Measurements from ENCODE around the gene NBPF26.
"Not testable (repeated sequence)": the region's sequence is repeated elsewhere in the genome, so short reads cannot be mapped to it uniquely, and the experiment has no call there.

DNA sequence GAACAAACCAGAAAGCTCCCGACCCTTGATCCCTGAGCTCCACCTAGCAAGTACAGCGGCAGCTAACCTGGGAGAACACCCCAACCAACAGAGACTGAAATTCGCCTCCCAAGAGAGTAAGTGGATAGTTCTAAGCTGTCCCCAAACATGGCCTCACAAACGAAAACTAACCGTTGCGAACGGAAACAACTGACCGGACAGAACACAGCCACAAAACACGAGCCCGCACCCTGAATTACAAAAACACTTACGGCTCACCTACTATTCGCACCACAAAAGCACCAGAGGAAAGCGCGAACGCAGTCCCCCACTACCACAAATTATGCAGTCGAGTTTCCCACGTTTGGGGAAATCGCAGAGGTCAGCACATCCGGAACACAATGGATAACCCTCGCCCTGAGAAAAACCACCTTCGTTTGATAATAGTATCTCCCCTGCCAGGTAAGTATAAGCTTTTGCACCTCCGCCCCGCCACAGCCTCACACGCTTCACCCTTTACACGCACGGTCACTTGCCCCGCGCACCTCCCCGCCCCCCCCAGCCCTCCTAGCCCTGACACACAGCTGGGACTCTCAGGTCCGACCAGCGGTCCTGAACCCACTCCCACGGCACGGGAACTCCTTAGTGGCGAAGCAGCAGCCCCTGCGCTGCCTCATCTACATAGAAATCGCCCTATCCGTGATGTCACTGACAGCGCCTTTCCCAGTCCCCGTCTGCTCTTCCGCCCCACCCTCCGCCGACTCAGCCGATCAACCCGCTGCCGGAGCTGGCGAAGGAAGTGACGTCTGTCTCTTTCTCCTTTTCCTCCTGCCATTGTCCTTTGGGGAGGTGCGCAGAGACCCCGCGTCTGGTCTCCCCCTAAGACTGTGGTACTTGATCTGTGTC, 127.0 kb downstream of the NBPF26 start:
- not testable (repeated sequence) for TF ChIP-seq ZNF658 (tag by site-specific recombination; IDR thresholded peaks at IDR 0.05); ZNF121 (tag by site-specific recombination; IDR thresholded peaks at IDR 0.05); BCL11A (tag by site-specific recombination; IDR thresholded peaks at IDR 0.05; ENCODE audit: low read depth); ZBTB7A (tag by site-specific recombination; IDR thresholded peaks at IDR 0.05; ENCODE audit: low read depth); ZNF792 (tag by site-specific recombination; IDR thresholded peaks at IDR 0.05); ZNF514 (tag by site-specific recombination; IDR thresholded peaks at IDR 0.05); ZNF341 (tag by site-specific recombination; IDR thresholded peaks at IDR 0.05; ENCODE audit: low read depth)
- TF ChIP-seq, protein P1, sequence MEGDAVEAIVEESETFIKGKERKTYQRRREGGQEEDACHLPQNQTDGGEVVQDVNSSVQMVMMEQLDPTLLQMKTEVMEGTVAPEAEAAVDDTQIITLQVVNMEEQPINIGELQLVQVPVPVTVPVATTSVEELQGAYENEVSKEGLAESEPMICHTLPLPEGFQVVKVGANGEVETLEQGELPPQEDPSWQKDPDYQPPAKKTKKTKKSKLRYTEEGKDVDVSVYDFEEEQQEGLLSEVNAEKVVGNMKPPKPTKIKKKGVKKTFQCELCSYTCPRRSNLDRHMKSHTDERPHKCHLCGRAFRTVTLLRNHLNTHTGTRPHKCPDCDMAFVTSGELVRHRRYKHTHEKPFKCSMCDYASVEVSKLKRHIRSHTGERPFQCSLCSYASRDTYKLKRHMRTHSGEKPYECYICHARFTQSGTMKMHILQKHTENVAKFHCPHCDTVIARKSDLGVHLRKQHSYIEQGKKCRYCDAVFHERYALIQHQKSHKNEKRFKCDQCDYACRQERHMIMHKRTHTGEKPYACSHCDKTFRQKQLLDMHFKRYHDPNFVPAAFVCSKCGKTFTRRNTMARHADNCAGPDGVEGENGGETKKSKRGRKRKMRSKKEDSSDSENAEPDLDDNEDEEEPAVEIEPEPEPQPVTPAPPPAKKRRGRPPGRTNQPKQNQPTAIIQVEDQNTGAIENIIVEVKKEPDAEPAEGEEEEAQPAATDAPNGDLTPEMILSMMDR (tag by site-specific recombination; IDR thresholded peaks at IDR 0.05) = not testable (repeated sequence)
- TF ChIP-seq, protein P2, sequence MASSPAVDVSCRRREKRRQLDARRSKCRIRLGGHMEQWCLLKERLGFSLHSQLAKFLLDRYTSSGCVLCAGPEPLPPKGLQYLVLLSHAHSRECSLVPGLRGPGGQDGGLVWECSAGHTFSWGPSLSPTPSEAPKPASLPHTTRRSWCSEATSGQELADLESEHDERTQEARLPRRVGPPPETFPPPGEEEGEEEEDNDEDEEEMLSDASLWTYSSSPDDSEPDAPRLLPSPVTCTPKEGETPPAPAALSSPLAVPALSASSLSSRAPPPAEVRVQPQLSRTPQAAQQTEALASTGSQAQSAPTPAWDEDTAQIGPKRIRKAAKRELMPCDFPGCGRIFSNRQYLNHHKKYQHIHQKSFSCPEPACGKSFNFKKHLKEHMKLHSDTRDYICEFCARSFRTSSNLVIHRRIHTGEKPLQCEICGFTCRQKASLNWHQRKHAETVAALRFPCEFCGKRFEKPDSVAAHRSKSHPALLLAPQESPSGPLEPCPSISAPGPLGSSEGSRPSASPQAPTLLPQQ (tag by site-specific recombination; IDR thresholded peaks at IDR 0.05) = not testable (repeated sequence)
- TF ChIP-seq, protein P3, sequence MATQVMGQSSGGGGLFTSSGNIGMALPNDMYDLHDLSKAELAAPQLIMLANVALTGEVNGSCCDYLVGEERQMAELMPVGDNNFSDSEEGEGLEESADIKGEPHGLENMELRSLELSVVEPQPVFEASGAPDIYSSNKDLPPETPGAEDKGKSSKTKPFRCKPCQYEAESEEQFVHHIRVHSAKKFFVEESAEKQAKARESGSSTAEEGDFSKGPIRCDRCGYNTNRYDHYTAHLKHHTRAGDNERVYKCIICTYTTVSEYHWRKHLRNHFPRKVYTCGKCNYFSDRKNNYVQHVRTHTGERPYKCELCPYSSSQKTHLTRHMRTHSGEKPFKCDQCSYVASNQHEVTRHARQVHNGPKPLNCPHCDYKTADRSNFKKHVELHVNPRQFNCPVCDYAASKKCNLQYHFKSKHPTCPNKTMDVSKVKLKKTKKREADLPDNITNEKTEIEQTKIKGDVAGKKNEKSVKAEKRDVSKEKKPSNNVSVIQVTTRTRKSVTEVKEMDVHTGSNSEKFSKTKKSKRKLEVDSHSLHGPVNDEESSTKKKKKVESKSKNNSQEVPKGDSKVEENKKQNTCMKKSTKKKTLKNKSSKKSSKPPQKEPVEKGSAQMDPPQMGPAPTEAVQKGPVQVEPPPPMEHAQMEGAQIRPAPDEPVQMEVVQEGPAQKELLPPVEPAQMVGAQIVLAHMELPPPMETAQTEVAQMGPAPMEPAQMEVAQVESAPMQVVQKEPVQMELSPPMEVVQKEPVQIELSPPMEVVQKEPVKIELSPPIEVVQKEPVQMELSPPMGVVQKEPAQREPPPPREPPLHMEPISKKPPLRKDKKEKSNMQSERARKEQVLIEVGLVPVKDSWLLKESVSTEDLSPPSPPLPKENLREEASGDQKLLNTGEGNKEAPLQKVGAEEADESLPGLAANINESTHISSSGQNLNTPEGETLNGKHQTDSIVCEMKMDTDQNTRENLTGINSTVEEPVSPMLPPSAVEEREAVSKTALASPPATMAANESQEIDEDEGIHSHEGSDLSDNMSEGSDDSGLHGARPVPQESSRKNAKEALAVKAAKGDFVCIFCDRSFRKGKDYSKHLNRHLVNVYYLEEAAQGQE (tag by site-specific recombination; IDR thresholded peaks at IDR 0.05) = not testable (repeated sequence)
- TF ChIP-seq, protein P4, sequence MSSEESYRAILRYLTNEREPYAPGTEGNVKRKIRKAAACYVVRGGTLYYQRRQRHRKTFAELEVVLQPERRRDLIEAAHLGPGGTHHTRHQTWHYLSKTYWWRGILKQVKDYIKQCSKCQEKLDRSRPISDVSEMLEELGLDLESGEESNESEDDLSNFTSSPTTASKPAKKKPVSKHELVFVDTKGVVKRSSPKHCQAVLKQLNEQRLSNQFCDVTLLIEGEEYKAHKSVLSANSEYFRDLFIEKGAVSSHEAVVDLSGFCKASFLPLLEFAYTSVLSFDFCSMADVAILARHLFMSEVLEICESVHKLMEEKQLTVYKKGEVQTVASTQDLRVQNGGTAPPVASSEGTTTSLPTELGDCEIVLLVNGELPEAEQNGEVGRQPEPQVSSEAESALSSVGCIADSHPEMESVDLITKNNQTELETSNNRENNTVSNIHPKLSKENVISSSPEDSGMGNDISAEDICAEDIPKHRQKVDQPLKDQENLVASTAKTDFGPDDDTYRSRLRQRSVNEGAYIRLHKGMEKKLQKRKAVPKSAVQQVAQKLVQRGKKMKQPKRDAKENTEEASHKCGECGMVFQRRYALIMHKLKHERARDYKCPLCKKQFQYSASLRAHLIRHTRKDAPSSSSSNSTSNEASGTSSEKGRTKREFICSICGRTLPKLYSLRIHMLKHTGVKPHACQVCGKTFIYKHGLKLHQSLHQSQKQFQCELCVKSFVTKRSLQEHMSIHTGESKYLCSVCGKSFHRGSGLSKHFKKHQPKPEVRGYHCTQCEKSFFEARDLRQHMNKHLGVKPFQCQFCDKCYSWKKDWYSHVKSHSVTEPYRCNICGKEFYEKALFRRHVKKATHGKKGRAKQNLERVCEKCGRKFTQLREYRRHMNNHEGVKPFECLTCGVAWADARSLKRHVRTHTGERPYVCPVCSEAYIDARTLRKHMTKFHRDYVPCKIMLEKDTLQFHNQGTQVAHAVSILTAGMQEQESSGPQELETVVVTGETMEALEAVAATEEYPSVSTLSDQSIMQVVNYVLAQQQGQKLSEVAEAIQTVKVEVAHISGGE (tag by site-specific recombination; conservative IDR thresholded peaks at IDR 0.05; ENCODE audit: low read depth) = not testable (repeated sequence)
- TF ChIP-seq, protein P5, sequence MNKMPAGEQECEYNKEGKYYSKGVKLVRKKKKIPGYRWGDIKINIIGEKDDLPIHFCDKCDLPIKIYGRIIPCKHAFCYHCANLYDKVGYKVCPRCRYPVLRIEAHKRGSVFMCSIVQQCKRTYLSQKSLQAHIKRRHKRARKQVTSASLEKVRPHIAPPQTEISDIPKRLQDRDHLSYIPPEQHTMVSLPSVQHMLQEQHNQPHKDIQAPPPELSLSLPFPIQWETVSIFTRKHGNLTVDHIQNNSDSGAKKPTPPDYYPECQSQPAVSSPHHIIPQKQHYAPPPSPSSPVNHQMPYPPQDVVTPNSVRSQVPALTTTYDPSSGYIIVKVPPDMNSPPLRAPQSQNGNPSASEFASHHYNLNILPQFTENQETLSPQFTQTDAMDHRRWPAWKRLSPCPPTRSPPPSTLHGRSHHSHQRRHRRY (tag by site-specific recombination; IDR thresholded peaks at IDR 0.05) = not testable (repeated sequence)
- TF ChIP-seq, protein P6, sequence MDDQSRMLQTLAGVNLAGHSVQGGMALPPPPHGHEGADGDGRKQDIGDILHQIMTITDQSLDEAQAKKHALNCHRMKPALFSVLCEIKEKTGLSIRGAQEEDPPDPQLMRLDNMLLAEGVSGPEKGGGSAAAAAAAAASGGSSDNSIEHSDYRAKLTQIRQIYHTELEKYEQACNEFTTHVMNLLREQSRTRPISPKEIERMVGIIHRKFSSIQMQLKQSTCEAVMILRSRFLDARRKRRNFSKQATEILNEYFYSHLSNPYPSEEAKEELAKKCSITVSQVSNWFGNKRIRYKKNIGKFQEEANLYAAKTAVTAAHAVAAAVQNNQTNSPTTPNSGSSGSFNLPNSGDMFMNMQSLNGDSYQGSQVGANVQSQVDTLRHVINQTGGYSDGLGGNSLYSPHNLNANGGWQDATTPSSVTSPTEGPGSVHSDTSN (CRISPR knock-in tag; IDR thresholded peaks at IDR 0.05) = not testable (repeated sequence)
- TF ChIP-seq, protein P7, sequence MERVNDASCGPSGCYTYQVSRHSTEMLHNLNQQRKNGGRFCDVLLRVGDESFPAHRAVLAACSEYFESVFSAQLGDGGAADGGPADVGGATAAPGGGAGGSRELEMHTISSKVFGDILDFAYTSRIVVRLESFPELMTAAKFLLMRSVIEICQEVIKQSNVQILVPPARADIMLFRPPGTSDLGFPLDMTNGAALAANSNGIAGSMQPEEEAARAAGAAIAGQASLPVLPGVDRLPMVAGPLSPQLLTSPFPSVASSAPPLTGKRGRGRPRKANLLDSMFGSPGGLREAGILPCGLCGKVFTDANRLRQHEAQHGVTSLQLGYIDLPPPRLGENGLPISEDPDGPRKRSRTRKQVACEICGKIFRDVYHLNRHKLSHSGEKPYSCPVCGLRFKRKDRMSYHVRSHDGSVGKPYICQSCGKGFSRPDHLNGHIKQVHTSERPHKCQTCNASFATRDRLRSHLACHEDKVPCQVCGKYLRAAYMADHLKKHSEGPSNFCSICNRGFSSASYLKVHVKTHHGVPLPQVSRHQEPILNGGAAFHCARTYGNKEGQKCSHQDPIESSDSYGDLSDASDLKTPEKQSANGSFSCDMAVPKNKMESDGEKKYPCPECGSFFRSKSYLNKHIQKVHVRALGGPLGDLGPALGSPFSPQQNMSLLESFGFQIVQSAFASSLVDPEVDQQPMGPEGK (tag by site-specific recombination; IDR thresholded peaks at IDR 0.05) = not testable (repeated sequence)

Data from HEK293 (cell line).